Adrenal gland (tissue), 12 donors: ENCODE measurements around the gene PANK3. TPM values are rescaled to one million over a fixed set of nuclear protein-coding genes. Genes with fewer than 3 reads are reported as not detected.
"Not testable (repeated sequence)": the region's sequence is repeated elsewhere in the genome, so short reads cannot be mapped to it uniquely, and the experiment has no call there.

Experiments used
- DNase-seq, 7 donors: peaks; one replicate each; pipeline ENCODE4 v3.0.0-alpha.2; 2019 to 2020
- H3K27ac ChIP-seq, 5 donors: fragments of 200-600 bp; sonication (generic) in 4 of 5; 1 replicate in 3 of 5; 2 replicates in 2 of 5; pipeline versions ENCODE4 v1.5.1 to v1.8.0; 2016 to 2020; ENCODE audit warnings: mild to moderate bottlenecking in 1 of 5
- H3K27me3 ChIP-seq: fragments of 200-600 bp; 2 replicates; pipeline ENCODE4 v1.8.0; 2021
- H3K36me3 ChIP-seq, 2 donors: fragments of 200-600 bp; replicated peaks in 1 of 2; 1 replicate in 1 of 2; 2 replicates in 1 of 2; pipeline versions ENCODE4 v1.5.1 to v1.8.0; 2018 to 2022
- H3K4me1 ChIP-seq, 2 donors: fragments of 200-600 bp; replicated peaks in 1 of 2; 1 replicate in 1 of 2; 2 replicates in 1 of 2; pipeline versions ENCODE4 v1.5.1 to v1.8.0; 2018 to 2021
- H3K4me3 ChIP-seq, 4 donors: fragments of 200-600 bp; sonication (generic) in 3 of 4; one replicate each; pipeline ENCODE4 v1.5.1; 2016 to 2018
- H3K9me3 ChIP-seq, 3 donors: fragments of 200-600 bp; sonication (generic) in 1 of 3; replicated peaks in 1 of 3; 1 replicate in 2 of 3; 2 replicates in 1 of 3; pipeline versions ENCODE4 v1.5.1 to v1.8.0; 2016 to 2021
- POLR2A ChIP-seq, 2 donors: fragments of 450-650 bp; IDR thresholded peaks; one replicate each; pipeline ENCODE4 v1.6.1; 2017; ENCODE audit warnings: antibody characterized with exemption in 2 of 2, mild to moderate bottlenecking in 2 of 2, moderate library complexity in 1 of 2
- WGBS, 4 donors: extraction: QIAGEN DNeasy Blood & Tissue Kit in 2 of 4; methylation state at CpG; one replicate each; pipeline versions ENCODE4 v1.1.5 to v1.1.7; 2013 to 2017; 5-methylcytosine and 5-hydroxymethylcytosine counted together
- intact Hi-C, 2 donors: fragments of 100-400 bp; cut with DNase I; formaldehyde crosslinking; loops; one replicate each; pipeline versions ENCODE4 v1.14.1 to v1.15.0; 2022 to 2023
- polyA plus RNA-seq, 3 donors: library from polyadenylated mRNA; stranded (reverse); fragments of 200-250 nt in 2 of 3; fragments of 350-450 nt in 1 of 3; fragmentation: Illumina TruSeq in 1 of 3; extraction: RNeasy Lipid Tissue Mini Kit (QIAGEN cat#74804) in 1 of 3; gene quantifications; one replicate each; pipeline ENCODE4 v1.2.3, GENCODE V29; 2013 to 2014
- total RNA-seq, 9 donors: library from RNA; depleted of rRNA in 4 of 9; stranded (reverse); fragments of >200 nt in 4 of 9; fragments of 120-200 nt in 1 of 9; fragmentation: NEBNext Ultra II Directional in 1 of 9; extraction: Animal tissue kit (Norgen Biotek cat#: 25700) in 1 of 9; gene quantifications; one replicate each; pipeline versions ENCODE4 v1.1.0 to v1.2.4, GENCODE V29; 2013 to 2023
- TF ChIP-seq, protein P1 (sequence below), 6 experiments: fragments of 450-650 bp in 4 of 6; fragments of 200-600 bp in 2 of 6; sonication (generic) in 1 of 6; IDR thresholded peaks; 1 replicate in 5 of 6; 2 replicates in 1 of 6; pipeline versions ENCODE4 v1.5.1 to v1.8.0; 2016 to 2021; ENCODE audit warnings: antibody characterized with exemption in 6 of 6, mild to moderate bottlenecking in 2 of 6, moderate library complexity in 1 of 6
- donor health status: healthy with polysubstance abuse.
- donor health status: Bipolar disorder and iron deficiency.
- donor health status: DM: yes; HTN: yes; CAD: no.
- donor health status: DM: no; HTN: no; CAD: no.
- donor health status: DM: no; HTN: no; CAD: no.
- donor health status: DM: yes; HTN: yes; CAD: no.

Gene PANK3
- total and polyA plus RNA-seq, 12 donors = 5.2 to 130 (median 58.4) TPM

DNA sequence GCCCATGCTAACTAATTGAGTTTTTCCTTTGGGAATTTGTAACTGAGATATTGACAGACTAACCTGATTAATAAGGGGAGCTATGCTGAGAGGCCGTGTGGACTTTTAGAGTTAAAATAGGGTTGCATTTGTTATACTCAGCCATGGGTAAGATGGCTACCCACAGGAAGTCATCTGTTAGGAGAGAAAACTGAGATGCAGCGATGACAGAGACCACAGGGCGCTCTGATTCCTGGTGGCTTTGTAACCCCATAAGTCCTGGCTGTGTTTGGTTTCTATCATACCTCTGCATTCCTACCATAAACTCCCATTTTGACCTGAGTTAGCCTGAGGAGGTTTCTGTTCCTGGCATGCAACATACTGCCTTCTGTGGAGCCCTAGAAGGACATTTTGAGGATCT lies 19.5 kb upstream of the PANK3 start:
- H3K27me3 ChIP-seq = no peaks in the 10 kb centered on the region
- TF ChIP-seq, protein P1, sequence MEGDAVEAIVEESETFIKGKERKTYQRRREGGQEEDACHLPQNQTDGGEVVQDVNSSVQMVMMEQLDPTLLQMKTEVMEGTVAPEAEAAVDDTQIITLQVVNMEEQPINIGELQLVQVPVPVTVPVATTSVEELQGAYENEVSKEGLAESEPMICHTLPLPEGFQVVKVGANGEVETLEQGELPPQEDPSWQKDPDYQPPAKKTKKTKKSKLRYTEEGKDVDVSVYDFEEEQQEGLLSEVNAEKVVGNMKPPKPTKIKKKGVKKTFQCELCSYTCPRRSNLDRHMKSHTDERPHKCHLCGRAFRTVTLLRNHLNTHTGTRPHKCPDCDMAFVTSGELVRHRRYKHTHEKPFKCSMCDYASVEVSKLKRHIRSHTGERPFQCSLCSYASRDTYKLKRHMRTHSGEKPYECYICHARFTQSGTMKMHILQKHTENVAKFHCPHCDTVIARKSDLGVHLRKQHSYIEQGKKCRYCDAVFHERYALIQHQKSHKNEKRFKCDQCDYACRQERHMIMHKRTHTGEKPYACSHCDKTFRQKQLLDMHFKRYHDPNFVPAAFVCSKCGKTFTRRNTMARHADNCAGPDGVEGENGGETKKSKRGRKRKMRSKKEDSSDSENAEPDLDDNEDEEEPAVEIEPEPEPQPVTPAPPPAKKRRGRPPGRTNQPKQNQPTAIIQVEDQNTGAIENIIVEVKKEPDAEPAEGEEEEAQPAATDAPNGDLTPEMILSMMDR (IDR thresholded peaks at IDR 0.05) = no peak
- TF ChIP-seq POLR2A (IDR thresholded peaks at IDR 0.05) = no peak
- H3K27ac ChIP-seq = no peak overlapping the region
- H3K9me3 ChIP-seq = no peaks in the 10 kb centered on the region
- no peak for DNase-seq
- WGBS, 4 donors = 72 to 85% (median 76%) methylated on average over 3 of the region's 3 CpGs
- no peak overlapping the region for H3K4me3 ChIP-seq
- intact Hi-C loops = no loop called here
- peaks cover 5 to 15% of the 10 kb centered on the region in 2 donors for H3K4me1 ChIP-seq
- no peaks in the 10 kb centered on the region for H3K36me3 ChIP-seq

GRCh38 chr5:168596927-168597326 lies 17.8 kb upstream of the PANK3 start:
- H3K4me3 ChIP-seq = no peak overlapping the region
- H3K4me1 ChIP-seq = peaks cover 0 to 3% of the 10 kb centered on the region in 2 donors
- no peaks in the 10 kb centered on the region for H3K27me3 ChIP-seq
- no peaks in the 10 kb centered on the region for H3K9me3 ChIP-seq
- no peaks in the 10 kb centered on the region for H3K36me3 ChIP-seq
- DNase-seq = no peak
- no peak for TF ChIP-seq POLR2A (IDR thresholded peaks at IDR 0.05)
- TF ChIP-seq, protein P1 (IDR thresholded peaks at IDR 0.05) = no peak
- 83 to 90% (median 85%) methylated on average over 2 of the region's 2 CpGs for WGBS, 4 donors
- intact Hi-C loops = no loop called here
- no peak overlapping the region for H3K27ac ChIP-seq

DNA sequence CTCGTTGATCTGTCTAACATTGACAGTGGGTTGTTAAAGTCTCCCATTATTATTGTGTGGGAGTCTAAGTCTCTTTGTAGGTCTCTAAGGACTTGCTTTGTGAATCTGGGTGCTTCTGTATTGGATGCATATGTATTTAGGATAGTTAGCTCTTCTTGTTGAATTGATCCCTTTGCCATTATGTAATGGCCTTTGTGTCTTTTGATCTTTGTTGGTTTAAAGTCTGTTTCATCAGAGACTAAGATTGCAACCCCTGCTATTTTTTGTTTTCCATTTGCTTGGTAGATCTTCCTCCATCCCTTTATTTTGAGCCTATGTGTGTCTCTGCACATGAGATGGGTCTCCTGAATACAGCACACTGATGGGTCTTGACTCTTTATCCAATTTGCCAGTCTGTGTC lies 17.0 kb upstream of the PANK3 start:
- intact Hi-C loops, H3K4me1 ChIP-seq, H3K27me3 ChIP-seq, H3K27ac ChIP-seq, H3K9me3 ChIP-seq, H3K4me3 ChIP-seq, H3K36me3 ChIP-seq, DNase-seq: not testable (repeated sequence)
- 85 to 95% (median 93%) methylated on average over 1 of the region's 1 CpG for WGBS, 4 donors

- WGBS, 4 donors = 43 to 69% (median 55%) methylated on average over 1 of the region's 1 CpG
- peaks cover 12 to 16% of the 10 kb centered on the region in 2 donors for H3K4me1 ChIP-seq
- H3K9me3 ChIP-seq = no peaks in the 10 kb centered on the region
- peak; percentile 65 to 91 (median 83) for DNase-seq
- TF ChIP-seq, protein P1 (IDR thresholded peaks at IDR 0.05) = no peak
- TF ChIP-seq POLR2A (IDR thresholded peaks at IDR 0.05) = no peak
- no peak overlapping the region for H3K4me3 ChIP-seq
- no peaks in the 10 kb centered on the region for H3K36me3 ChIP-seq
- intact Hi-C loops = no loop called here
- H3K27ac ChIP-seq = peak overlapping the region in 4 of 5 donors; percentile 35 to 81 (median 57)
- no peaks in the 10 kb centered on the region for H3K27me3 ChIP-seq
Measured at GRCh38 chr5:168592014-168592368, 12.8 kb upstream of the PANK3 start.

GRCh38 chr5:168591302-168592013 lies 12.3 kb upstream of the PANK3 start:
- Histone ChIP-seq H3K27me3 (no peaks in the 10 kb centered on the region), H3K36me3 (no peaks in the 10 kb centered on the region), H3K27ac (peak overlapping the region in 4 of 5 donors; percentile 35 to 81 (median 57)), H3K9me3 (no peaks in the 10 kb centered on the region), H3K4me1 (peaks cover 12 to 16% of the 10 kb centered on the region in 2 donors), H3K4me3 (no peak overlapping the region)
- no peak for TF ChIP-seq POLR2A (IDR thresholded peaks at IDR 0.05)
- TF ChIP-seq, protein P1 (IDR thresholded peaks at IDR 0.05) = no peak
- intact Hi-C loops = no loop called here
- 60 to 64% (median 61%) methylated on average over 2 of the region's 2 CpGs for WGBS, 4 donors
- DNase-seq = no peak
